Erythroblast (primary cell): ENCODE measurements around the gene MYO1E.

Experiments used
- GATA1 ChIP-seq: IDR thresholded peaks from 2 replicates; pipeline ENCODE4 v1.6.1; 2011; ENCODE audit warnings: low read depth, mild to moderate bottlenecking, control low read depth, low read length, moderate library complexity
- POLR2A ChIP-seq: IDR thresholded peaks from 2 replicates; pipeline ENCODE4 v1.6.1; 2011; ENCODE audit warnings: mild to moderate bottlenecking, low read length

DNA sequence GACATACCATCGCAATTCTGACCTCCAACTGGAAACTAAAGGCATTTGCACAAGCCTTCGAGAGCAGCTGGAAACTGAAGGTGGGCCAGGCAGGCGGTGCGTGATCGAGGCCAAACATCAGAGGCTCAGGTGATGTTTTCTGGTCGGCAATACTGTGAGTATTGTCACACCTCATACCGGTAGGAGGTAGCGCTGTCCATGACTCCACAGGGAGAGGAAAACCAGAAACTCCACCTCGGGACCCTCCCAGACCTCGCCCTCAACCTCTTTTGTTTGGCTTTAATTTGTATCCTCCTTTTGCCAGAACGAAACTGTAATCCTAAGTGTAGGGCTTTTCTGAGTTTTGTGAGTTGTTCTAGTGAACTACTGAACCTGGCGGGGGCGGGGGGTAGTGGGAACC, 122.4 kb downstream of the MYO1E start:
- no peak for TF ChIP-seq POLR2A
- TF ChIP-seq GATA1, result no peak
